Adipocyte (in vitro differentiated cells): ENCODE results near the gene FAM228A.
A peak's percentile ranks its signal among the peaks of the same experiment; 100 is the strongest.

ENCODE experiments used
- DNase-seq: peaks from one replicate; pipeline ENCODE4 v3.0.0-alpha.2; 2015; ENCODE audit warnings: low read depth
- H3K27me3 ChIP-seq: replicated peaks from 2 replicates; pipeline ENCODE4 v1.7.0; 2013; ENCODE audit warnings: mild to moderate bottlenecking, low read length, moderate library complexity; ENCODE audit not compliant: control insufficient read depth, insufficient read depth
- H3K36me3 ChIP-seq: 2 replicates; pipeline ENCODE4 v1.7.0; 2013; ENCODE audit warnings: low read length, mild to moderate bottlenecking, moderate library complexity; ENCODE audit not compliant: control insufficient read depth, insufficient read depth, severe bottlenecking
- H3K4me1 ChIP-seq: 2 replicates; pipeline ENCODE4 v1.7.0; 2013; ENCODE audit warnings: mild to moderate bottlenecking, low read length, moderate library complexity; ENCODE audit not compliant: control insufficient read depth, insufficient read depth
- H3K4me3 ChIP-seq: 2 replicates; pipeline ENCODE4 v1.7.0; 2013; ENCODE audit warnings: mild to moderate bottlenecking, low read length, moderate library complexity
- H3K9ac ChIP-seq: 2 replicates; pipeline ENCODE4 v1.7.0; 2013; ENCODE audit warnings: mild to moderate bottlenecking, low read length, moderate library complexity
- H3K9me3 ChIP-seq: 2 replicates; pipeline ENCODE4 v1.7.0; 2013; ENCODE audit warnings: mild to moderate bottlenecking, low read length, moderate library complexity; ENCODE audit not compliant: control insufficient read depth

Gene FAM228A

GRCh38 chr2:24231461-24231881 lies 56.6 kb downstream of the FAM228A start:
- H3K27me3 ChIP-seq = no peaks in the 10 kb centered on the region
- no peak overlapping the region for H3K9ac ChIP-seq
- no peaks in the 10 kb centered on the region for H3K9me3 ChIP-seq
- H3K4me1 ChIP-seq = no peaks in the 10 kb centered on the region
- peak; percentile 6 for DNase-seq
- H3K4me3 ChIP-seq = no peak overlapping the region
- H3K36me3 ChIP-seq = no peaks in the 10 kb centered on the region

DNA sequence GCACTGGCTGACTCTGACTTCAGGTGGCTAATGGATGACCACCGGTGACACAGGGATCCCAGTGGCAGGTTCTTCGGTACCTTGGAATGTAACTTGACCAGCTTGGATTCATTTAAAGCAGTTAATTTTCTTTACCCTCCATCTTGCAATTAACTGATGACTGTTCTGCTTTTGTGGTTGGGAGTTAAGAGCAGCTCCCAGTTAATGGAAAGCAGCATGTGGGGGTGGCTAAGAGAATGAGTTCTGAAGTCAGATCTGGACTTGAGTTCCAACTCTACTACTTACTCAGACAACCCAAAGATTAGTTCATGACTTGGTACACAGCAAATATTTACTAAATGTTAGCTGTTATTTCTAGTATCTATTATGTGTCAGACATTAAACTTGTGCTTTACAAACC lies 58.5 kb downstream of the FAM228A start:
- H3K36me3 ChIP-seq = no peaks in the 10 kb centered on the region
- no peaks in the 10 kb centered on the region for H3K4me1 ChIP-seq
- no peak for DNase-seq

DNA sequence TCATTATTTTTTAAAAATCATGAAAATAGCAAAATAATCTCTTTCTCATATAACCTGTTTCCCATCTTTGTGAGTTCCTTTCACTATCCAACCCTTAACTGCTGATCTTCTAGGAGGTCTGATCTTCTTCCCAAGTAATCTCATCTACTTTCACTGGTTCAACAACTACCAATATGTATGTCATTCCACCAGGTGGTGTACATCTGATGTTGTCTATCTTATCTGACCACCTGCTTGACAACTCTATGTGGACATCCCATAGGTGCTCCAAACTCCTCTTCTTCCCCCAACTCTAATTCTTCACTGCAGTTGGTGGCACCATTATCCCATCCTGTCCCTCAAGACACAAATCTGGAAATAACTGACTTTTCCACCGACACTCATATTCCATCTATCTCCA lies 62.5 kb downstream of the FAM228A start:
- peaks cover 14% of the 10 kb centered on the region for H3K4me1 ChIP-seq
- no peak overlapping the region for H3K9ac ChIP-seq
- no peak overlapping the region for H3K4me3 ChIP-seq
- H3K36me3 ChIP-seq = no peaks in the 10 kb centered on the region
- no peak for DNase-seq
- H3K27me3 ChIP-seq = no peaks in the 10 kb centered on the region
- H3K9me3 ChIP-seq = no peaks in the 10 kb centered on the region

More for the DNA sequence above, 58.5 kb downstream of the FAM228A start:
- no peaks in the 10 kb centered on the region for H3K27me3 ChIP-seq
- no peaks in the 10 kb centered on the region for H3K9me3 ChIP-seq
- no peak overlapping the region for H3K9ac ChIP-seq
- no peak overlapping the region for H3K4me3 ChIP-seq

GRCh38 chr2:24238158-24238557 lies 63.3 kb downstream of the FAM228A start:
- Histone ChIP-seq H3K4me1 (peaks cover 14% of the 10 kb centered on the region), H3K36me3 (no peaks in the 10 kb centered on the region), H3K27me3 (no peaks in the 10 kb centered on the region), H3K4me3 (no peak overlapping the region), H3K9me3 (no peaks in the 10 kb centered on the region), H3K9ac (no peak overlapping the region)
- DNase-seq = no peak

DNA sequence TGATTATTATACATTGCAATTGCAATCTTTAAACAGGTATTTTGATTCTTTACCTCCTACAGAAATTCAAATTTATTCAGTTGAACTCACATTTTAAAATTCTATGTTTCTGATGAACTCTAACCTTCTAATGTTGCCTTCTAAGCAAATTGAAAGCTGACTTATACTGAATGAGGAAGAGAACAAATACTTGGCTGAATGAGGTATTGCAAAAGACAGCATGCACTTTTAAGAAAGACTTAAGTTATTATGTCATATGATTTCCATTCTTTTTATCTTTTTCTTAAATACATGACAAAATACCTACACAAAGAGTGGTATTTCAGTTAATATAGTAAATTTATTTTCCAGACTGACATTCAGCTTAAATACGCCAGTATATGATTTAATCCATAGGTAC lies 64.7 kb downstream of the FAM228A start:
- Histone ChIP-seq H3K27me3 (no peaks in the 10 kb centered on the region), H3K9ac (no peak overlapping the region), H3K4me3 (no peak overlapping the region), H3K9me3 (no peaks in the 10 kb centered on the region), H3K4me1 (peaks cover 14% of the 10 kb centered on the region), H3K36me3 (peaks cover 3% of the 10 kb centered on the region)
- peak; percentile 42 for DNase-seq
